K562 (cell line): ENCODE results near the gene RNF40. TPM values are rescaled to one million over a fixed set of nuclear protein-coding genes. Genes with fewer than 3 reads are reported as not detected.

ENCODE experiments used
- ASH1L ChIP-seq: fragments of 450-650 bp; IDR thresholded peaks from 2 replicates; pipeline ENCODE4 v1.6.1; 2018; ENCODE audit warnings: borderline replicate concordance, mild to moderate bottlenecking, low read depth; ENCODE audit not compliant: partially characterized antibody
- BRCA1 ChIP-seq, 2 experiments: fragments of 450-650 bp in 1 of 2; sonication (generic) in 1 of 2; formaldehyde crosslinking in 1 of 2; IDR thresholded peaks; 2 replicates each; pipeline versions ENCODE4 v1.5.0 to v1.6.1; 2017 to 2020; ENCODE audit warnings: mild to moderate bottlenecking in 1 of 2, missing genetic modification reagents in 1 of 2
- E2F8 ChIP-seq: fragments of 450-650 bp; IDR thresholded peaks from 2 replicates; pipeline ENCODE4 v1.7.1; 2018; ENCODE audit warnings: mild to moderate bottlenecking, low read depth; ENCODE audit not compliant: partially characterized antibody
- GABPB2 ChIP-seq: fragments of 250-450 bp; sonication (Bioruptor Pico); conservative IDR thresholded peaks from 2 replicates; pipeline ENCODE4 v1.5.1; 2021; ENCODE audit warnings: mild to moderate bottlenecking
- KDM4B ChIP-seq, 2 experiments: fragments of 450-650 bp in 1 of 2; sonication (generic) in 1 of 2; IDR thresholded peaks; 2 replicates each; pipeline ENCODE4 v1.6.1; 2016 to 2017; ENCODE audit warnings: borderline replicate concordance in 2 of 2, antibody characterized with exemption in 1 of 2, low read depth in 1 of 2, mild to moderate bottlenecking in 1 of 2
- KDM5B ChIP-seq: fragments of 200-600 bp; sonication (generic); IDR thresholded peaks from 2 replicates; pipeline ENCODE4 v1.6.1; 2012; ENCODE audit warnings: low read depth, mild to moderate bottlenecking, moderate library complexity, low read length, control low read depth, inconsistent platforms; ENCODE audit not compliant: insufficient replicate concordance
- MEF2A ChIP-seq: IDR thresholded peaks from 2 replicates; pipeline ENCODE4 v1.6.1; 2011; ENCODE audit warnings: low read depth, mild to moderate bottlenecking, low read length, moderate library complexity; ENCODE audit not compliant: control insufficient read depth
- MLLT1 ChIP-seq, 2 experiments: fragments of 450-650 bp; IDR thresholded peaks; 2 replicates each; pipeline ENCODE4 v1.6.1; 2016
- MTA1 ChIP-seq: fragments of 450-650 bp; IDR thresholded peaks from 2 replicates; pipeline ENCODE4 v1.6.1; 2017; ENCODE audit warnings: borderline replicate concordance
- PURB ChIP-seq: sonication (generic); formaldehyde crosslinking; IDR thresholded peaks from 2 replicates; pipeline ENCODE4 v1.9.0; 2021; ENCODE audit warnings: low read depth, mild to moderate bottlenecking, missing genetic modification reagents
- RB1 ChIP-seq: fragments of 450-650 bp; IDR thresholded peaks from 2 replicates; pipeline ENCODE4 v1.6.1; 2017; ENCODE audit warnings: low read depth, mild to moderate bottlenecking
- SAFB2 ChIP-seq: fragments of 200-400 bp; formaldehyde crosslinking; IDR thresholded peaks from 2 replicates; pipeline ENCODE4 v1.6.1; 2018; ENCODE audit warnings: borderline replicate concordance, low read length, low read depth, moderate library complexity; ENCODE audit not compliant: severe bottlenecking
- TAF1 ChIP-seq: IDR thresholded peaks from 2 replicates; pipeline ENCODE4 v1.6.1; 2011; ENCODE audit warnings: mild to moderate bottlenecking, low read length, moderate library complexity; ENCODE audit not compliant: insufficient read depth, control insufficient read depth, severe bottlenecking; ENCODE audit errors: extremely low read depth
- ZBTB7A ChIP-seq: IDR thresholded peaks from 2 replicates; pipeline ENCODE4 v1.6.1; 2011; ENCODE audit warnings: low read depth, mild to moderate bottlenecking, low read length, moderate library complexity, borderline replicate concordance; ENCODE audit not compliant: control insufficient read depth
- polyA plus RNA-seq, 8 experiments: library from polyadenylated mRNA; depleted of rRNA in 4 of 8; stranded (reverse) in 5 of 8; unstranded in 3 of 8; fragments of >200 nt; fragmentation: Nextera tagmentation in 2 of 8; fragmentation: Illumina TruSeq in 1 of 8; extraction: Ambion mirVana in 2 of 8; extraction: Trizol in 1 of 8; gene quantifications; 2 replicates each; pipeline versions ENCODE4 v1.2.1 to v1.2.3, GENCODE V29; 2011 to 2014; ENCODE audit warnings: inconsistent platforms in 1 of 8, missing spikeins in 1 of 8
- total RNA-seq, 7 experiments: library from RNA; depleted of rRNA in 6 of 7; stranded (reverse); fragments of >200 nt in 6 of 7; fragmentation: Illumina TruSeq in 2 of 7; extraction: Trizol in 2 of 7; gene quantifications; 2 replicates each; pipeline versions ENCODE4 v1.2.1 to v1.2.3, GENCODE V29; 2011 to 2021; ENCODE audit warnings: low replicate concordance in 1 of 7
- TF ChIP-seq, protein P1 (sequence below): sonication (generic); formaldehyde crosslinking; IDR thresholded peaks from 2 replicates; pipeline ENCODE4 v1.8.1; 2023; ENCODE audit warnings: mild to moderate bottlenecking, missing genetic modification reagents
- TF ChIP-seq, protein P2 (sequence below): sonication (generic); formaldehyde crosslinking; IDR thresholded peaks from 2 replicates; pipeline ENCODE4 v1.8.0; 2022; ENCODE audit warnings: mild to moderate bottlenecking, missing genetic modification reagents

Gene RNF40
- total and polyA plus RNA-seq, 9 of the 15 experiments (the other 6 are each of a cell fraction or from before 2014, with no cell fraction given): 6.2 to 129 (median 81.5) TPM

DNA sequence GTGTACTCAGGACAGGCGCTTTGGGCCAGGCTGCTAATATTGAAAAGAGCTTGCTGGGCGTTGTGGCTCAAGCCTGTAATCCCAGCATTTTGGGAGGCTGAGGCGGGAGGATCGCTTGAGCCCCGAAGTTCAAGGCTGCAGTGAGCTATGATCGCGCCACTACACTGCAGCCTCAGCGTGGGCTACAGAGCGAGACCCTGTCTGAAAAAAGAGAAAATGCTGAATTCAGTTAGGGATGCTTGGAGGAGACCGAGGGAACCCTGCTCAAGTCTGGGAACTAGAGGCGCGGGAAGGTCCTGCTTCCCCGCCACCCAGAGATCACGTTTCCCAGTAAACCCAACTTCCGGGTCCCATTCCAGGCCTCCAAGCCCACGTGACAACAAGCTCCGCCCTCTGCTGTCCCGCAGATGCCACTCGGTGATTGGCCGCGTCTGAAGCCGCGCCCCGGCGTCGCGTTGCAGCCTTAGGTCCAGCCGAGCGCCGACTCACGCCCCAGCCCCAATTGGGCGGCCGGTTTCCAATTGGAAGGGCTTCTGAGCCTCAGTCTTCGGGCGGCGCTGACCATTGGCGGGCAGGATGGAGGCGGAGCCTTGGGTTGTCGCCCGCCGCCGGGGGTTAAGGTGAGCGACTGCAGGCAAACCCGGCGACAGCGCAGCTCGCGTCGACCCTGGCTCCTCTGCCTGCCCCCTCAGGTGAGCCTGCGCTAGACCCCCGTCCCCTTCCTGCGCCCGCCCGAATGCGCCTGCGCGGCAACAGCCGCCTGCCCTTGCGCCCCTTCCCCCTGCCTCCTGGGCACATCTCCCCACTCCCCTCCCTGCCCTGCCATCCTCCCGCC lies 14.1 kb upstream of the RNF40 start, which contains the start of gene PHKG2 (continued):
- TF ChIP-seq, protein P1, sequence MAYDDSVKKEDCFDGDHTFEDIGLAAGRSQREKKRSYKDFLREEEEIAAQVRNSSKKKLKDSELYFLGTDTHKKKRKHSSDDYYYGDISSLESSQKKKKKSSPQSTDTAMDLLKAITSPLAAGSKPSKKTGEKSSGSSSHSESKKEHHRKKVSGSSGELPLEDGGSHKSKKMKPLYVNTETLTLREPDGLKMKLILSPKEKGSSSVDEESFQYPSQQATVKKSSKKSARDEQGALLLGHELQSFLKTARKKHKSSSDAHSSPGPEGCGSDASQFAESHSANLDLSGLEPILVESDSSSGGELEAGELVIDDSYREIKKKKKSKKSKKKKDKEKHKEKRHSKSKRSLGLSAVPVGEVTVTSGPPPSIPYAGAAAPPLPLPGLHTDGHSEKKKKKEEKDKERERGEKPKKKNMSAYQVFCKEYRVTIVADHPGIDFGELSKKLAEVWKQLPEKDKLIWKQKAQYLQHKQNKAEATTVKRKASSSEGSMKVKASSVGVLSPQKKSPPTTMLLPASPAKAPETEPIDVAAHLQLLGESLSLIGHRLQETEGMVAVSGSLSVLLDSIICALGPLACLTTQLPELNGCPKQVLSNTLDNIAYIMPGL (CRISPR knock-in tag): no peak
- TF ChIP-seq, protein P2, sequence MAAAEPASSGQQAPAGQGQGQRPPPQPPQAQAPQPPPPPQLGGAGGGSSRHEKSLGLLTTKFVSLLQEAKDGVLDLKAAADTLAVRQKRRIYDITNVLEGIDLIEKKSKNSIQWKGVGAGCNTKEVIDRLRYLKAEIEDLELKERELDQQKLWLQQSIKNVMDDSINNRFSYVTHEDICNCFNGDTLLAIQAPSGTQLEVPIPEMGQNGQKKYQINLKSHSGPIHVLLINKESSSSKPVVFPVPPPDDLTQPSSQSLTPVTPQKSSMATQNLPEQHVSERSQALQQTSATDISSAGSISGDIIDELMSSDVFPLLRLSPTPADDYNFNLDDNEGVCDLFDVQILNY (CRISPR knock-in tag): 0 out of 2 replicates have a peak, but pooled peaks have one; percentile 28
- TF ChIP-seq KDM5B (peak; percentile 64), BRCA1 (IDR thresholded peaks at IDR 0.05) (no peak), BRCA1 (CRISPR knock-in tag; IDR thresholded peaks at IDR 0.05) (no peak), MLLT1 (IDR thresholded peaks at IDR 0.05) (peak in 1 of 2 experiments; percentile 39; a peak in 1 of 4 replicates), TAF1 (peak; percentile 92), RB1 (peak; percentile 48; the same call in 1 of the 2 replicates), MEF2A (no peak), ZBTB7A (peak; percentile 52; the same call in 1 of the 2 replicates), ASH1L (peak; percentile 67), E2F8 (peak; percentile 85), PURB (CRISPR knock-in tag) (no peak), KDM4B (IDR thresholded peaks at IDR 0.05; ENCODE audit: borderline replicate concordance in 2 of 2, low read depth in 1 of 2) (peak in 1 of 2 experiments; percentile 19; a peak in 1 of 4 replicates), MTA1 (no peak), SAFB2 (no peak), GABPB2 (CRISPR knock-in tag) (no peak)
